GM21515 (cell line): Measurements from ENCODE around the gene EEFSEC.

Source experiments
- ATAC-seq: cut with Tn5 transposase; IDR thresholded peaks from one replicate; pipeline ENCODE4 v1.9.1; 2021; ENCODE audit not compliant: unreplicated experiment

The EEFSEC gene

GRCh38 chr3:128408012-128408692 is 254.9 kb downstream of the EEFSEC start:
- no peak for ATAC-seq

GRCh38 chr3:128408693-128409623 is 255.7 kb downstream of the EEFSEC start:
- no peak for ATAC-seq

- ATAC-seq, result no peak
Measured at GRCh38 chr3:128409624-128410581, 256.6 kb downstream of the EEFSEC start.

- no peak for ATAC-seq
Measured at GRCh38 chr3:128410669-128411573, 257.6 kb downstream of the EEFSEC start.

- no peak for ATAC-seq
Measured at GRCh38 chr3:128411574-128412064, 258.3 kb downstream of the EEFSEC start.

- ATAC-seq, result no peak
Measured at GRCh38 chr3:128412180-128413002, 259.1 kb downstream of the EEFSEC start.

GRCh38 chr3:128413003-128413370 is 259.7 kb downstream of the EEFSEC start:
- ATAC-seq, result no peak

- no peak for ATAC-seq
Measured at GRCh38 chr3:128413413-128414205, 260.3 kb downstream of the EEFSEC start.

- no peak for ATAC-seq
Measured at GRCh38 chr3:128415200-128415772, 262.0 kb downstream of the EEFSEC start.

GRCh38 chr3:128415773-128416577 is 262.7 kb downstream of the EEFSEC start:
- no peak for ATAC-seq

GRCh38 chr3:128416578-128417211 is 263.4 kb downstream of the EEFSEC start:
- ATAC-seq, result no peak

- no peak for ATAC-seq
Measured at GRCh38 chr3:128418900-128419299, 265.6 kb downstream of the EEFSEC start.

GRCh38 chr3:128419311-128419710 is 266.0 kb downstream of the EEFSEC start:
- no peak for ATAC-seq

- ATAC-seq, result no peak
Measured at GRCh38 chr3:128420289-128420688, 267.0 kb downstream of the EEFSEC start.

- no peak for ATAC-seq
Measured at GRCh38 chr3:128420720-128421438, 267.6 kb downstream of the EEFSEC start.

GRCh38 chr3:128421439-128421836 is 268.2 kb downstream of the EEFSEC start:
- ATAC-seq, result no peak
